IPS DF 6.9 (cell line): ENCODE data around the gene C16orf74.

Experiments used
- DNase-seq: peaks from one replicate; pipeline ENCODE4 v3.0.0-alpha.2; 2013; ENCODE audit warnings: low read depth, low spot score
- H3K27ac ChIP-seq: one replicate; pipeline ENCODE4 v1.5.1; 2013; ENCODE audit warnings: low read length, control low read depth
- H3K27me3 ChIP-seq: 2 replicates; pipeline ENCODE4 v1.6.1; 2013; ENCODE audit warnings: mild to moderate bottlenecking, low read length; ENCODE audit not compliant: control insufficient read depth, insufficient read depth
- H3K36me3 ChIP-seq: 2 replicates; pipeline ENCODE4 v1.6.1; 2013; ENCODE audit warnings: low read length; ENCODE audit not compliant: control insufficient read depth, insufficient read depth
- H3K4me1 ChIP-seq: 2 replicates; pipeline ENCODE4 v1.6.1; 2013; ENCODE audit warnings: low read length; ENCODE audit not compliant: control insufficient read depth, insufficient read depth
- H3K4me3 ChIP-seq: 2 replicates; pipeline ENCODE4 v1.5.1; 2013; ENCODE audit warnings: mild to moderate bottlenecking, low read length
- H3K9me3 ChIP-seq: 2 replicates; pipeline ENCODE4 v1.6.1; 2013; ENCODE audit warnings: low read length, inconsistent platforms; ENCODE audit not compliant: control insufficient read depth, insufficient read depth
- WGBS: extraction: QIAGEN DNeasy Blood & Tissue Kit; methylation state at CpG from one replicate; pipeline ENCODE4 v1.1.7; 2013; ENCODE audit warnings: mixed read lengths, missing lambda C conversion rate; ENCODE audit not compliant: insufficient read length, insufficient coverage; 5-methylcytosine and 5-hydroxymethylcytosine counted together

Gene C16orf74

DNA sequence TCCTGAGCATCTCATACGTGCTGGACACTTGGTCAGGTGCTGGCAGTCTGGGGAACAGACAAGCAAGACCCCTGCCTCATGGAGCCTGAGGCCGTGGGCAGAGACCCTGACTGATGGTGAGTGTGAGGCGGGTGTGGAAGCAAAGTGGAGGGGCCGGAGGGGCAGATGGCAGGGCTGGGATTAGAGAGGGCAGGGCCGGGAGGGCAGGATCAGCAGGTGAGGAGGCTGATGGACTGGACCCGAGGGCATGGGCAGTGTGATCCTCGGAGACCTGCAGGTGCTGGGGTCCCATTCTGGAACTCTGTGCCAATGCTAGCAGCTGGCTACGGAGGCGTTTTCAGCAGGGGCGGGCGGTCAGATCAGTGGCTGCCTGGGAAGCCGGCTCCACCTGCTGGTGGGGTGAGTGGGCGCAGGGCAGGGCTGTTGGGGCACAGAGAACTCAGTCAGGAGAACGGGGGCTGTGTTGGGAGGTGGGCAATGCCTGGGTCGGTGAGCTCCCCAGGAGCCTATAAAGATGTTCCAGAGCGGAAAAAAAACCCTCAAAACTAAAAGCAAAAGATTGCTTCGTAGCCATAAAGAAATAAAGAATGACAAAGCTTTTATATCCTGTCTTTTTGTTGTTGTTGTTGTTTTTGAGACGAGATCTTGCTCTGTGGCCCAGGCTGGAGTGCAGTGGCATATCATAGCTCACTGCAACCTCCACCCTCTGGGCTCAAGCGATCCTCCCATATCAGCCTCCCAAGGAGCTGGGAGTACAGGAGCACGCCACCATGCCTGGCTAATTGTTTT lies 8.9 kb upstream of the C16orf74 start:
- H3K4me3 ChIP-seq: no peak overlapping the region
- H3K27me3 ChIP-seq: no peaks in the 10 kb centered on the region
- H3K4me1 ChIP-seq: no peaks in the 10 kb centered on the region
- no peaks in the 10 kb centered on the region for H3K36me3 ChIP-seq
- no peaks in the 10 kb centered on the region for H3K9me3 ChIP-seq
- no peak overlapping the region for H3K27ac ChIP-seq
- no peak for DNase-seq
- WGBS: no CpG with 5 or more reads among the region's 20 CpGs

DNA sequence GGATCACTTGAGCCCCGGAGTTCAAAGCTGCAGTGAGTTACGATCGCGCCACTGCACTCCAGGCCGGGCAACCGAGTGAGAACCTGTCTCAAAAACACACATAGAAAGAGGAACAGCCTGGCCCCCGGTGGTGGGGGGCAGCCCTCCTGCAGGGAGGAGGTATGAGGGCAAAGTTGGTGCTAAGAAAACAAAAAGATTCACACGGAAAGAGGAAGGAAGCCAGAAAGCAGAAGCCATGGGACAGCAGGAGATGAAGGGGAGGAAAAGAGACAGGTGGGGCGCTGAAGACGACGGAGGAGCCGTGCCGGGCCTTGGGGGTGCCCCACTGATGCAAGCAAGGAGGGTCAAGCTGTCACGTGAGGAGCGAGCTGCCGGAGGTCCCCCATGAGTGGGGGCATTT lies 8.2 kb upstream of the C16orf74 start:
- Histone ChIP-seq H3K36me3 (no peaks in the 10 kb centered on the region), H3K27me3 (no peaks in the 10 kb centered on the region), H3K27ac (no peak overlapping the region), H3K9me3 (no peaks in the 10 kb centered on the region), H3K4me3 (no peak overlapping the region), H3K4me1 (no peaks in the 10 kb centered on the region; the same call in 1 of the 2 replicates)
- WGBS: no CpG with 5 or more reads among the region's 16 CpGs
- no peak for DNase-seq

DNA sequence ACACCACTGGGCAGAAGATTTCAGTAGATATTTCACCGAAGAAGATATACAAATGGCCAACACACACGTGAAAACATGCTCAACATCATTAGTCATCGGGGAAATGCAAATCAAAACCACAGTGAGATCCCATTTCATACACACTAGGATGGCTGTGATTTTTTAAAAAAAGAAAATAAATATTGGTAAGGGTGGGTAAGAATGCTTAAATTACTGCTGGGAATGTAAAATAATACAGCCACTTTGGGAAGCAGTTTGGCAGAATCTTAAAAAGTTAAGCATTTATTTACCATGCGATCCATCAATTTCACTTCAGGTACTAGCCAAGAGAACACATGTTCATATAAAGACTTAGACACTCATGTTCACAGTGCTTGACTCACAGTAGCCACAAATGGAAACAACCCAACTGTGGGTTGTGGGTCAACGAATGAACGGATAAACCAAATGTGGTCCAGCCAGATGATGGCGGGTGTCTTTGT lies 6.5 kb upstream of the C16orf74 start:
- no peaks in the 10 kb centered on the region for H3K36me3 ChIP-seq
- H3K4me1 ChIP-seq: peaks cover 4% of the 10 kb centered on the region
- WGBS: no CpG with 5 or more reads among the region's 7 CpGs
- no peak for DNase-seq
- no peak overlapping the region for H3K27ac ChIP-seq
- no peak overlapping the region for H3K4me3 ChIP-seq
- H3K9me3 ChIP-seq: no peaks in the 10 kb centered on the region
- H3K27me3 ChIP-seq: no peaks in the 10 kb centered on the region

GRCh38 chr16:85755929-85756768 lies 5.3 kb upstream of the C16orf74 start:
- no peak overlapping the region for H3K27ac ChIP-seq
- no peaks in the 10 kb centered on the region for H3K36me3 ChIP-seq
- DNase-seq: no peak
- no peak overlapping the region for H3K4me3 ChIP-seq
- no CpG with 5 or more reads among the region's 25 CpGs for WGBS
- H3K27me3 ChIP-seq: peaks cover 6% of the 10 kb centered on the region
- H3K4me1 ChIP-seq: peaks cover 9% of the 10 kb centered on the region
- H3K9me3 ChIP-seq: no peaks in the 10 kb centered on the region

GRCh38 chr16:85754413-85754812 lies 3.5 kb upstream of the C16orf74 start:
- H3K4me3 ChIP-seq: no peak overlapping the region
- peaks cover 13% of the 10 kb centered on the region for H3K4me1 ChIP-seq
- no CpG with 5 or more reads among the region's 7 CpGs for WGBS
- DNase-seq: no peak
- H3K27me3 ChIP-seq: peaks cover 6% of the 10 kb centered on the region
- no peak overlapping the region for H3K27ac ChIP-seq
- no peaks in the 10 kb centered on the region for H3K9me3 ChIP-seq
- H3K36me3 ChIP-seq: no peaks in the 10 kb centered on the region

DNA sequence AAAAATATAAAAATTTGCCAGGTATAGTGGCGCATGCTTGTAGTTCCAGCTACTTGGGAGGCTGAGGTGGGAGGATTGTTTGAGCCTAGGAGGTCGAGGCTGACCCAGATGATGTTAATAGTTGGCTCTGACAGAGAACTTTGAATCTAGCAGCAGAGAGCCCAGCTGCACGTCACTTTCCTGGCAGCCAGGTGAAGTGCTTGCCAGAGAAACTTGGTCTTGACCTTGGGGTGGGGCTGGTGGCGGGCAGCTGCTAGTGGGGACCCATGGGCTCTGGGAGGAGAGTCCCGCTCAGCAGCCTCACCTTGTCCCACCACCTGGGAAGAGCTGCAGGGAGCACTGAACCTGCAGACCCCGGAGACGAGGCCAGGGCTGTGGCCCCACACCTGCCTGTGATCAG lies 3.1 kb upstream of the C16orf74 start:
- Histone ChIP-seq H3K9me3 (no peaks in the 10 kb centered on the region), H3K4me3 (no peak overlapping the region), H3K4me1 (peaks cover 13% of the 10 kb centered on the region), H3K36me3 (no peaks in the 10 kb centered on the region), H3K27me3 (peaks cover 6% of the 10 kb centered on the region), H3K27ac (no peak overlapping the region)
- no CpG with 5 or more reads among the region's 7 CpGs for WGBS
- no peak for DNase-seq

DNA sequence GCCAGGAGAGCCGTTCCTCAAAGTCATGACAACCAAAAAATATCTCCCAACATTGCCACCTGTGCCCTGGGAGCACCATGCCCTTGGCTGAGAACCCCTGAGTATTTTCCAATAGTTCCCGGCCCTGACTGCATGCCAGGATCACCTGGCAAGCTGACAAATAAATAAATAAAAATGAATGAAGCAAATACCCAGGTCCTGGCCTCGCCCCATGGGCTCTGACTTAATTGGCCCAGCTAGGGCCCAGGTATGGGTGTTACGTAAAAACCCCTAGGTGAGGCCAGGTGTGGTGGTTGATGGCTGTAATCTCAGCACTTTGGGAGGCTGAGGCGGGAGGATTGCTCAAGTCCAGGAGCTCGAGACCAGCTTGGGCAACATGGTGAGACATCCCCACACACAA lies 2.7 kb upstream of the C16orf74 start:
- Histone ChIP-seq H3K36me3 (no peaks in the 10 kb centered on the region), H3K4me3 (no peak overlapping the region), H3K4me1 (peaks cover 13% of the 10 kb centered on the region), H3K27me3 (peaks cover 6% of the 10 kb centered on the region), H3K27ac (no peak overlapping the region), H3K9me3 (no peaks in the 10 kb centered on the region)
- no CpG with 5 or more reads among the region's 6 CpGs for WGBS
- no peak for DNase-seq

DNA sequence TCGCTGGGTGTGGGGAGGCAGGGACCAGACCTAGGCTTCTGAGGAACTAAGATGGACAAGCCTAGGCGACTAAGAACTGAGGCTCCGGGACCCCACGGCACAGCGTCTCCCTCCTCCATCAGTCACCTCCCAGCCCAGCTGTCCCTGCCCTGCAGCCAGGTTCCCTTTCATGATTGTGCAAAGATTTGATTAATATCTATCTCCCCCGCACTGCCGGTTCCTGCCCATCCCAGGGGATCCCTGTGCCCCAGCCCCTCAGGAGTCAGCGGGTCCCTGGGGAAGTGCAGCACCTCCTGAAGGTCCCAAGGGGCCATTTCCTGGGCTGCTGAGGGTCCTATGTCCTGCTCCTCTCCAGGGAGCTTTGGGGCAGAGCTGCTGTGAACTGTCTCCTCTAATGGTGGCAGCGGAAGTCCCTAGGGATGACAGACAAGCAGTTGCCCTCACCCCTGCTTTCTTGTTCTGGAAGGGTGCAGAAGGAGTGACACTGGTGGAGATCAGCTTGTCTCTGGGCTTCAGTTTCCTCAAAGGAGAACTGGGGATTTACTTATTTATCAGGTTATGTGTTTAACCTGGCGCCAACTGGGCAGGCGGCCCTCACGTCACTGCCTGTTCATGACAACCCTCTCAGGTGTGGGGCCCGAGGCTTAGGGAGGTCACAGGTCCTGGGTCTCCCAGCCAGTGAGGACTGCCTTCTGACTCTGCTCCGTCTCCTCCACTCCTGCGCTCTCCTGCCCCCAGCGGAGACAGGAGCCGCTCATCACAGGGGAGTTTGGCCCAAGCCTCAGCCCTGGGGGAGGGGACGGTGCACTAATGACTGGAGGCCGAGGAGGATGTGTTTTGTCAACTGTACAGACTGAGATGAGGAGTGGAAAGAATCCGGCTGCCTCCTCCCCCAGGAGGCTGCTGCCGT lies 1.9 kb upstream of the C16orf74 start:
- peaks cover 13% of the 10 kb centered on the region for H3K4me1 ChIP-seq
- no CpG with 5 or more reads among the region's 21 CpGs for WGBS
- H3K36me3 ChIP-seq: no peaks in the 10 kb centered on the region
- peaks cover 6% of the 10 kb centered on the region for H3K27me3 ChIP-seq
- H3K9me3 ChIP-seq: no peaks in the 10 kb centered on the region
- no peak for DNase-seq
- no peak overlapping the region for H3K4me3 ChIP-seq
- no peak overlapping the region for H3K27ac ChIP-seq

DNA sequence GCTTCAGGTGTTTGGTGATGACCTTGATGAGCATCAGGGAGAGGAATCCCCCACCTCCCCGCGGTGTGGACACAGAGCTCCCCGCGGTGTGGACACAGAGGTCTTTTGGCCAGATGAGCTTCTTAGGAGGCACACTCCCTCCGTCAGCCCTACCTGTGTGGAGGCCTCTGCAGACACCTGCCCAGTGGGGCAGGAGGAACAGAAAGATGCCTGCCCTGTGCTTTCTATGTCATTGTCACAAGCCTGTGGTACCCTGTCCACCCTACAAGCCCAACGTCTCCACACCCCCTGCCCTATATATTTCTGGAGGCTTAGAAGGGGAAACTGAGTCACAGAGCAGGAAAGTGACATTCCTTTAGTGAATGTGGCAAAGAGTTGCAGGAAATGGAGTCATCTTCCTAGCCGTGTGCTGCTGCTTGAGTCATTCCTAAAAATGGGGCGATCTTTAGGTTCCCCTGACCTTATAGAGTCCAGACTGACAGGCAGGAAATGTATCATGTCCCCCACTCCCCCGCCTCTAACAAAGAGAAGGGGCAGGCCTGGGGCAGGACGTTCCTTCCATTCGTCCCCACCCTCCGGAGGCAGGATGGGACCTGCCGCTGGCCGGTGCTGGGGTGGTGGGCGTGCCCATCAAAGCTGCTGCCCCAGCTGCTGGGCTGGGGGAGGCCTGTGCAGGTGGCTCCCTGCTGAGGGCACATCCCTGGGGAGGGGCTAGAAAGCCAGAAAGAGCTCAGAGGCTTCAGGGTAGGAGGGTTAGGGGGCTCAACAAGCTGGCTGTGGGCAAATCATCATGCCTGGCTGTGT lies 1.0 kb upstream of the C16orf74 start:
- H3K27me3 ChIP-seq: peaks cover 6% of the 10 kb centered on the region
- no peak for DNase-seq
- H3K9me3 ChIP-seq: no peaks in the 10 kb centered on the region
- no peak overlapping the region for H3K27ac ChIP-seq
- H3K4me3 ChIP-seq: no peak overlapping the region
- WGBS: no CpG with 5 or more reads among the region's 15 CpGs
- H3K36me3 ChIP-seq: no peaks in the 10 kb centered on the region
- peaks cover 13% of the 10 kb centered on the region for H3K4me1 ChIP-seq
